GM18951 (cell line): ENCODE data around the gene MRAP2.
"Not testable (repeated sequence)": the region's sequence is repeated elsewhere in the genome, so short reads cannot be mapped to it uniquely, and the experiment has no call there.

Source experiments
- POLR2A ChIP-seq: IDR thresholded peaks from 4 replicates; pipeline ENCODE4 v1.6.1; 2011; ENCODE audit warnings: mild to moderate bottlenecking; ENCODE audit not compliant: insufficient read length, insufficient read depth; ENCODE audit errors: extremely low read depth
- in situ Hi-C: fragments of 300-500 bp; cut with MboI; formaldehyde crosslinking; loops from one replicate; pipeline ENCODE4 v1.12.0; 2022; ENCODE audit warnings: low sequenced_read_pairs, mixed read lengths, inconsistent platforms; ENCODE audit not compliant: unreplicated experiment

Gene MRAP2

GRCh38 chr6:84095156-84095555 lies 61.6 kb downstream of the MRAP2 start:
- in situ Hi-C loops: no loop called here
- TF ChIP-seq POLR2A: no peak

GRCh38 chr6:84103029-84103428 lies 69.5 kb downstream of the MRAP2 start:
- in situ Hi-C loops: no loop called here
- TF ChIP-seq POLR2A: no peak

GRCh38 chr6:84105215-84105924 lies 71.8 kb downstream of the MRAP2 start:
- in situ Hi-C loops: not testable (repeated sequence)

GRCh38 chr6:84107495-84107894 lies 73.9 kb downstream of the MRAP2 start:
- in situ Hi-C loops: no loop called here
- TF ChIP-seq POLR2A: no peak

- in situ Hi-C loops: not testable (repeated sequence)
Measured at GRCh38 chr6:84111351-84111750, 77.8 kb downstream of the MRAP2 start.

GRCh38 chr6:84114933-84115594 lies 81.5 kb downstream of the MRAP2 start:
- in situ Hi-C loops: not testable (repeated sequence)

- no peak for TF ChIP-seq POLR2A
- in situ Hi-C loops: no loop called here
Measured at GRCh38 chr6:84118191-84118590, 84.6 kb downstream of the MRAP2 start.

- no peak for TF ChIP-seq POLR2A
- in situ Hi-C loops: no loop called here
Measured at GRCh38 chr6:84119277-84119676, 85.7 kb downstream of the MRAP2 start.

- in situ Hi-C loops: no loop called here
- no peak for TF ChIP-seq POLR2A
Measured at GRCh38 chr6:84123186-84123585, 89.6 kb downstream of the MRAP2 start.

- in situ Hi-C loops: not testable (repeated sequence)
Measured at GRCh38 chr6:84129588-84129987, 96.0 kb downstream of the MRAP2 start.

- in situ Hi-C loops: not testable (repeated sequence)
Measured at GRCh38 chr6:84133385-84133784, 99.8 kb downstream of the MRAP2 start.

GRCh38 chr6:84135291-84135690 lies 101.7 kb downstream of the MRAP2 start:
- in situ Hi-C loops: no loop called here
- TF ChIP-seq POLR2A: no peak

- no peak for TF ChIP-seq POLR2A
- in situ Hi-C loops: no loop called here
Measured at GRCh38 chr6:84136364-84137050, 102.9 kb downstream of the MRAP2 start.

- TF ChIP-seq POLR2A: no peak
- in situ Hi-C loops: no loop called here
Measured at GRCh38 chr6:84137051-84137375, 103.4 kb downstream of the MRAP2 start.
